Adipocyte (in vitro differentiated cells): ENCODE results near the gene ENTHD1.

Source experiments
- DNase-seq: peaks from one replicate; pipeline ENCODE4 v3.0.0-alpha.2; 2015; ENCODE audit warnings: low read depth
- H3K27me3 ChIP-seq: replicated peaks from 2 replicates; pipeline ENCODE4 v1.7.0; 2013; ENCODE audit warnings: mild to moderate bottlenecking, low read length, moderate library complexity; ENCODE audit not compliant: control insufficient read depth, insufficient read depth
- H3K36me3 ChIP-seq: 2 replicates; pipeline ENCODE4 v1.7.0; 2013; ENCODE audit warnings: low read length, mild to moderate bottlenecking, moderate library complexity; ENCODE audit not compliant: control insufficient read depth, insufficient read depth, severe bottlenecking
- H3K4me1 ChIP-seq: 2 replicates; pipeline ENCODE4 v1.7.0; 2013; ENCODE audit warnings: mild to moderate bottlenecking, low read length, moderate library complexity; ENCODE audit not compliant: control insufficient read depth, insufficient read depth
- H3K4me3 ChIP-seq: 2 replicates; pipeline ENCODE4 v1.7.0; 2013; ENCODE audit warnings: mild to moderate bottlenecking, low read length, moderate library complexity
- H3K9ac ChIP-seq: 2 replicates; pipeline ENCODE4 v1.7.0; 2013; ENCODE audit warnings: mild to moderate bottlenecking, low read length, moderate library complexity
- H3K9me3 ChIP-seq: 2 replicates; pipeline ENCODE4 v1.7.0; 2013; ENCODE audit warnings: mild to moderate bottlenecking, low read length, moderate library complexity; ENCODE audit not compliant: control insufficient read depth

The ENTHD1 gene

GRCh38 chr22:39710380-39711150, 183.0 kb downstream of the ENTHD1 start:
- Histone ChIP-seq H3K36me3 (no peaks in the 10 kb centered on the region), H3K27me3 (peaks cover 67% of the 10 kb centered on the region), H3K9ac (no peak overlapping the region), H3K9me3 (no peaks in the 10 kb centered on the region), H3K4me1 (no peaks in the 10 kb centered on the region), H3K4me3 (no peak overlapping the region)
- DNase-seq, result no peak

DNA sequence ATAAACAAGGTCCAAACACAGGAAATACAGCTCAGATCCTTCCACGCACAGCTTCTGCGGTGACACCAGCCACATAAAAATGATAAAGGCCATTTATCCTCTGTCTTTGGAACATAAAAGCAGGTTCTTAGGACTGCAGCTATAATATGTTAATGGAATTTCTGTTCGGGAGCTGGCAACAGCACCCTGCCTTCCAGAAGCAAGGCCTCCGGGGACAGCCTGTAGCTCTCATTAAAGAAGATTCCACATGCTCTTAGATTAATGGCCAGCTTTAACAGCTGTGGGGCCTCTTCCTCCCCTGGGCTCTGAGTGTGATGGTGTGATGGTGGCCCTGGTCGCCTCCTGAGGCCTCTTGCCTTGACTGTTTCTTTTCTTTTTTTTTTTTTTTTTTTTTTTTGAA, 185.7 kb downstream of the ENTHD1 start:
- H3K9ac ChIP-seq, result no peak overlapping the region
- no peak overlapping the region for H3K4me3 ChIP-seq
- no peaks in the 10 kb centered on the region for H3K4me1 ChIP-seq
- peaks cover 58% of the 10 kb centered on the region for H3K27me3 ChIP-seq
- no peaks in the 10 kb centered on the region for H3K9me3 ChIP-seq
- no peak for DNase-seq
- no peaks in the 10 kb centered on the region for H3K36me3 ChIP-seq

- Histone ChIP-seq H3K27me3 (peaks cover 57% of the 10 kb centered on the region), H3K4me1 (no peaks in the 10 kb centered on the region)
- no peak for DNase-seq
Observed at GRCh38 chr22:39707351-39707750, 186.2 kb downstream of the ENTHD1 start.

GRCh38 chr22:39706376-39707140, 187.0 kb downstream of the ENTHD1 start:
- DNase-seq, result no peak

More at GRCh38 chr22:39707351-39707750, 186.2 kb downstream of the ENTHD1 start:
- H3K9me3 ChIP-seq, result no peaks in the 10 kb centered on the region
- H3K36me3 ChIP-seq, result no peaks in the 10 kb centered on the region
- H3K4me3 ChIP-seq, result no peak overlapping the region
- H3K9ac ChIP-seq, result no peak overlapping the region

DNA sequence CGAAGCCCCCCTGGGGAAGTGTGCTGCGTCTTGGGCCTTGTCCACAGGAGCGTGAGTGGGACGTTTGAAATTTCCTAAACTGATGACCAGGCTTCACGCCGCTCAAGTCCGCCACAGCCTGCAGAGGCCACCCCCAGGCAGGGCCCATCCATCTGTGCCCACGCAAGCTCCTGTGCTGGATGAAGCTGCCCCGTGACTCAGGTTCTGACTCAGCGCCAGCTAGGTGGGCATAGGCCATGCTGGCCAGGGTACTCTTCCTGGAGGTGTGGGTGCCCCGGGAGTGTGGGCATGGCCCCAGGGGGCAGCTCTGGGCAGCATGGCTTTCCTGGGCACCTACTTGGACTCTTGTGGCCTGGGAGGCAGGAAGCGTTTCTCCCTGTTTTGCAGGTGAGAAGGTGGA, 188.2 kb downstream of the ENTHD1 start:
- Histone ChIP-seq H3K9ac (no peak overlapping the region), H3K4me1 (no peaks in the 10 kb centered on the region), H3K36me3 (no peaks in the 10 kb centered on the region), H3K4me3 (no peak overlapping the region), H3K9me3 (no peaks in the 10 kb centered on the region), H3K27me3 (peaks cover 58% of the 10 kb centered on the region)
- no peak for DNase-seq

More at GRCh38 chr22:39706376-39707140, 187.0 kb downstream of the ENTHD1 start:
- Histone ChIP-seq H3K36me3 (no peaks in the 10 kb centered on the region), H3K27me3 (peaks cover 59% of the 10 kb centered on the region), H3K4me3 (no peak overlapping the region), H3K4me1 (no peaks in the 10 kb centered on the region), H3K9me3 (no peaks in the 10 kb centered on the region), H3K9ac (no peak overlapping the region)

DNA sequence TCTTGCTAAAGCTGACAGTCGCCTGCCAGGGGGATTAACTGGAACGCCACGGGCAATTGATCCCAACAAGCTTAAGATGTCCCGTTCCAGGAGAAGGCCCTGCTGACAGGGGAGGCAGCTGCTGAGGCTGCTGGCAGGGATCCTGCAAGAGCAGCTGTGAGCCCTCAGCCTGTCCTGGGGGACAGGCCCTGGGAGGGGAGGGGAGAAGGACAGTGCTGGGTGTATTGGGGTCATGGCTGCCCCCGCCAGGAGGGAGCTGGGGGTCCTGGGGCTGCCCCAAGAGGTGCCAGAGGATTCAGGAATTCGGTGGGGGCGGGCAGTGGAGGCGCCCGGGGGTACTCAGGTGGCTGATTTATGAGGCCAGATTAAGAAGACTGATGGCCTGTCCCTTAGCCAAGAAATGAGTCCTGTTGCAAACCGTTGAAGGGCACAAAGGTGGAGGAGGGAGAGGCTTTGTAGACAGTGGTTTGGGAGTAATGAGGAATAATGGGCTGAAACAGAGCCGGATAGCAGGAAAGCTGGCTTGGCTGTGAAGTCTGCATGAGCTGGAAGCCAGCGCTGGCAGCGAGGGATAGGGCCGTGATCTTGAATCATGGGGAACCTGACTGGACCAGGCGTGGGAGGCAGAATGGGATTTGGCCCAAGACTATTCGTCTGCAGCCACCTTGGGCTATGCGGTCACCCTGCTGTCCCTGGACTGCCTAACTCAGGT, 189.5 kb downstream of the ENTHD1 start:
- Histone ChIP-seq H3K4me1 (no peaks in the 10 kb centered on the region), H3K36me3 (no peaks in the 10 kb centered on the region), H3K27me3 (peaks cover 52% of the 10 kb centered on the region), H3K9ac (no peak overlapping the region), H3K4me3 (no peak overlapping the region), H3K9me3 (no peaks in the 10 kb centered on the region)
- no peak for DNase-seq

DNA sequence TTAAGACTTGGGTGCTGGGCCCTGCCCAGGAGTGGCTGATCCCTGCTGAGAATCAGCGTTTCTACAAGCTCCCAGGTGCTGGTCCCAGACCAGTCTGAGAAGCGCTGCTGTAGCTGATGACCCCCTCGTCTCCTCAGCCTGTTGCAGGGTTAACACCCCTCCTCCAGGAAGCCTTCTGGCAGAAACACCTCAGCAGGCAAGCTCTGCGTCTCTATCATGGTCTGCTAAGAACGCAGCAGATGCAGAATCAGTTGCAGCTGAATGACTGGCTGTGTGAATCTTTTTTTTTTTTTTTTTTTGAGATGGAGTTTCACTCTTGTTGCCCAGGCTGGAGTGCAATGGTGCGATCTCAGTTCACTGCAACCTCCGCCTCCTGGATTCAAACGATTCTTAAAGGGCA, 190.5 kb downstream of the ENTHD1 start:
- H3K4me3 ChIP-seq, result no peak overlapping the region
- no peaks in the 10 kb centered on the region for H3K4me1 ChIP-seq
- H3K36me3 ChIP-seq, result no peaks in the 10 kb centered on the region
- H3K27me3 ChIP-seq, result peaks cover 47% of the 10 kb centered on the region
- H3K9me3 ChIP-seq, result no peaks in the 10 kb centered on the region
- no peak overlapping the region for H3K9ac ChIP-seq
- DNase-seq, result no peak

DNA sequence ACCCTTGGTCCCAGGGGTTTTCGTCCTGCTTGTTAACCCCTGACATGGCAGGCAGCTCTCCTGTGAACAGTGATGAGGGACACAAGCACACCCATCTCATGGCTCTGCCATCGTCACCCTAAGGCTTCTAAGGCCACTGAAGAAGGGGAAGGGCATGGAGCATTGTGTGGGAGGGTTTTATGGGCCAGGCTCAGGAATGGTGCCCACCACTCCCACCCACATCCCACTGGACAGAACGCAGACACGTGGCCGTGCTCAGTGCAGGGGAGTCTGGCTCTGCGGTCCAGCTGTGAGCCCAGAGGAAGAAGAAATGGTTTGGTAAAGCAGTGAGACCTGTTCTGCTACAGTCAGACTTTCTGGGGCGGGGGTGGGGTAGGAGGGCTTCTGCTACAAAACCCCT, 193.0 kb downstream of the ENTHD1 start:
- Histone ChIP-seq H3K4me1 (no peaks in the 10 kb centered on the region), H3K36me3 (no peaks in the 10 kb centered on the region), H3K9ac (no peak overlapping the region), H3K4me3 (no peak overlapping the region), H3K27me3 (peaks cover 56% of the 10 kb centered on the region), H3K9me3 (no peaks in the 10 kb centered on the region)
- DNase-seq, result no peak

DNA sequence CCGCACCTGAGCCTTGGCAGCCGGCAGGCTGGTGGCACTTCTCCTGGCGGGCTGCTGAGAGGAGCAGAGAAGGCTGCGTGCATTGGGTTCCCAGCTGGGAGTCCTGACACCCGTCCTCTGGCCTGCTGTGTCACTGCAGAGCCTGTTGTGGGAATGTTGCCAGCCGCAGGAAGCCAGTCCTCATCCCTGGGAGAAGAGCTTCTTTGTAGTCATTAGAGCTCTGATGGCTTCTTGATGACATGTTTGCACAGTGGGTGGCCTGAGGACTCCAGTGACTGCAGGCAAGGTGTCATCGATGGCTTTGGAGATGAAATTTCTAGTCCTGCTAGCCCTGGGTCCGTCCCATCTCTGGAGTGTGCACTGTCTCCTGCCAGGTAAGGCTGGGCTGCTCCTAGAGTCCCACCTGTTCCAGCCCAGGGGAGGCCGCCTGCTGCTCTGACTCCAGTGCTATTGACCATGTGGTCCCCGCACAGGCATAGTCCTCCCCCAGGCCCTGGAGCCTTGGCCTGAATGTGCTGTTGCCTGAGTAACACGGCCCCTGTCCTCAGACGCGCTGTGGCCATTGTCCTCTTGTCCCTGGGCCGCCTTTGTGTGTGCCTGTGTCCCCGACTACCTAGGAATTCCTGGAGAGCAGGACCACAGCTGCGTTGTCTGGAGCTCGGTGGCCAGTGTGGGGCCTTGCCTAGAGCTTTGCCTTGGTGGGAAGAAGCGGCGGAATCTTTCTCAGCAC, 193.8 kb downstream of the ENTHD1 start:
- H3K4me1 ChIP-seq, result no peaks in the 10 kb centered on the region
- no peaks in the 10 kb centered on the region for H3K36me3 ChIP-seq
- no peak overlapping the region for H3K4me3 ChIP-seq
- no peak overlapping the region for H3K9ac ChIP-seq
- no peaks in the 10 kb centered on the region for H3K9me3 ChIP-seq
- no peak for DNase-seq
- H3K27me3 ChIP-seq, result peaks cover 62% of the 10 kb centered on the region

DNA sequence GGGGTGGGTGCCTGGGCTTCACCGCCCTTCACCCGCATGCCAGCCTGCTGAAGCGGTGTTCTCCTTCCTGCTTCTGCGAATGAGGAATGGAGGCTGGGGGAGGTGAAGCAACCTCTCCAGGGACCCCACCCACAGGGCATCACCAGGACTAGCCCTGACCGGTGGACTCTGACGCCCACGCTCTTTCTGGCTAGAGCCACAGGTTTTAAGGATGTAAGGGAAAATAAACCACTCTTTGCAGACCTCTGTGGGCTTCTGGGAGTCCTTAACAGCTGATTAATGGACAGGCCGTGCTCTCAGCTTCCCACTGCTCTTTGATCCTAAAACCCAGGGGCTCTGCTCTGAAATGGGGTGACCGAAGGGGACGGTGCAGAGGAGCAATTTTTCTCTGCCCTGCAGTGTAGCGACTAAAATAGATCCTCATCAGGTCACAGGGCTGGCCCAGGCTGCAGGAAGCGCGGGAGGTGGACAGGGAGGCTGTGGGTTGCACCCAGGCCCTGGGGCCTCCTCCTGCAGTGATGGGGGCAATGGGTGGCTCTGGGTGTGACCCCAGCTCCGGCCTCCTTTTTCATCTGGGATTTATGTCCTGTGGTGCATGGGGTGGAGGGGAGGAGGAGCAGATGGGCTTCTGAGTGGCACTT, 195.7 kb downstream of the ENTHD1 start:
- no peak for DNase-seq
- Histone ChIP-seq H3K27me3 (peaks cover 68% of the 10 kb centered on the region), H3K36me3 (no peaks in the 10 kb centered on the region), H3K4me3 (no peak overlapping the region), H3K4me1 (no peaks in the 10 kb centered on the region), H3K9me3 (no peaks in the 10 kb centered on the region), H3K9ac (no peak overlapping the region)
